SHP77 (cell line): ENCODE measurements around the gene THAP10.
"Not testable (repeated sequence)": the region's sequence is repeated elsewhere in the genome, so short reads cannot be mapped to it uniquely, and the experiment has no call there.

Experiments used
- DNase-seq, 2 experiments: peaks; one replicate each; lab custom pipeline; 2025; lab: John Stamatoyannopoulos, UW

Gene THAP10

DNA sequence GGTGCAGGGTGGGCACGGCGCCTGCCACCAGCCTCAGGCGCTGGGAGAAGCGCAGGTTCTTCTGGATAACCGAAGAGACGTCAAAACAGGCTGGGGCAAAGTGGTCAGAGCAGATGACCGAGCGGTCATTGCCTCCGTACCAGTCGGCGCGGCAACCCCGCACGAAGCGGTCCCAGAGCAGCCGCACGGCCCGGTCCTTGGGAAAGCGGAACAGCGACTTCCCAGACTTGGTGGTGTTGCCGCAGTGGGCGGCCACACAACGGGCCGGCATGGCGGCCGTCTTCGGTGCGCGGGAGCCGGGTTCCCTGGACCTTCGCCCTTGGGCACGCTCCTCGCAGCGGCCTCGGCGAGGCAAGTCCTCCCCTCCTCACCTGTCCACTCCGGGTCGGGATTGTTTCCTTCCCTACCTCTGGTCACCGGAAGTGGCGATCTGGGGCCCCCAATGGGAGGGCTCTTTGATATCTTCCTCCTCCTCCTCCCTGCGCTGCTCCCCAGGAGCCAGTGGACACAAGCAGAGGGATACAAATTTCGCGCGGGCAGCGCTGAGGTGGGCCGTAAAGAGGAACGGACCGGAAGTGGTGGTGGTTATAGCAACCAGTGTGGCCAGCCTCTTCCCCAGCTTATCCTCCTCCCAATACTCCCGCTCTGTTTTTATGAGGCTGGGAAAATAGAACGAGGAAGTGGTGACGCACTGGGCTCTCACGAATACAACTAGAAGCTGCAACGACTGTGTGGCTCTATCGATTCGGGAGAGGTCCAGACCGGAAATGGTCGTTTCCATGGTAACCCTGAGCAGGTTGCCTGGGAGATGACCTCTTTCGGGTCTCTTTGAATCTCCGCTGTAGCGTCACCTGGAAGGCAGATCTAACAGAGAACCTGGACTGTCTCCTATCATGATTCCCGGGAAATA, at the start of gene THAP10, which contains the start of gene LRRC49:
THAP10 (minus strand) TSS at position 432 of the 910 bp plus-strand sequence; CDS start at position 271, 161 bp downstream.
LRRC49 (plus strand) TSS at position 825 of the 910 bp plus-strand sequence; CDS start at position 894, 69 bp downstream.
- peak; percentile 92 to 94 for DNase-seq

DNA sequence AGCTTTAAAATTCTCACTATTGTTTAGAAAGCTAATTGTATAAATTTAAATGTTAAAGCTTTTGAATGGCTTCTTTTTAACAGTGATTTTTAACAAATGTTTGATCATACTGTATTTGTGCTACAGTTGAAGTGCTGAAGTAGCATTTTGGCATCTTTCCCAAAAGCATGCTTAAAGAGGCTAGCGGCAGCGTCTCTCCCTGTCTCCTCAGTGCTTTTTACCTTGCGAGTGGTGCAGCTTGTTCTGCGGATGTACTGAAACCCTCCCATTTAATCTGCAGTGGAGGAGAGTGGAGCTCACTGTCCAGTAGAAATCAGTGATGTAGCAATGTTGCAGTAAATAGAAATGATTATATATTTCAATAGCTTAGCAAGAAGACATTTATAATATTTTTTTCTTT, 44.1 kb upstream of the THAP10 start:
- DNase-seq: peak; percentile 40 to 49

DNA sequence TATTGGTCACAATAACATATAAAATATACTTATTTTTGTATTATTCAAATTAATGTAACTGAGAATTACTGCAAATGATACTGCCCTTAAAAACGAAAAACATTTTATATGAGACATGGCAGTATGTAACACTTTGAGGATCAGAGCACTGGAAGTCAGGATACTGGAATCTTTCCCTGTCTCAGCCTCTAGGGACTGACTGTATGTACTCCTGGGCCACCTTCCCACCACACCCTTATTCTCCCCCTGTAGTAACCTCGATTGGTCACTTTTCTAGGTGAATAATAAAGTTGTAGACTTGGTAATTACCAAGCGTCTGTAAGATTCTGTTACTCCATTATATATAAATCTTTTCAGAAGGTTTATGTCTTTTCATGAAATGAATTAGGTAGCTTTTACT, 43.4 kb upstream of the THAP10 start:
- DNase-seq: no peak

DNA sequence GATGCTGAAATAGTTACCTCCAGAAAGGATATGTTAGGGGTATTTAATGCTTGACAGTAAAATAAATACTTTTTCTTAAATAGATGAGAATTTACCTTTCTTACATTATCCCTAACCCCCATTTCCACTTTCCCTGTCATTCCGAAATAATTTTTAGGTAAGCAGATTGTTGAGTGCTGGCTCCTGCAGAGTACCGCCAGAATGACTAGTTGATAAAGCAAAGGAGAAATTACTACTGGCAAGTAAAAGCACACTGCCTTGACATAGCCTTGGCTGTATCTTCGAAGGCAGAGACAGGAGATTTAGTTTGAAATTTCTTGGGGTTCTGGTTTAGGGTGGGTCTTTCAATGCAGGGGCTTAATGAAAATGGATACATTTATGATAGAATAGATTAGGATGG, 41.2 kb upstream of the THAP10 start:
- no peak for DNase-seq

DNA sequence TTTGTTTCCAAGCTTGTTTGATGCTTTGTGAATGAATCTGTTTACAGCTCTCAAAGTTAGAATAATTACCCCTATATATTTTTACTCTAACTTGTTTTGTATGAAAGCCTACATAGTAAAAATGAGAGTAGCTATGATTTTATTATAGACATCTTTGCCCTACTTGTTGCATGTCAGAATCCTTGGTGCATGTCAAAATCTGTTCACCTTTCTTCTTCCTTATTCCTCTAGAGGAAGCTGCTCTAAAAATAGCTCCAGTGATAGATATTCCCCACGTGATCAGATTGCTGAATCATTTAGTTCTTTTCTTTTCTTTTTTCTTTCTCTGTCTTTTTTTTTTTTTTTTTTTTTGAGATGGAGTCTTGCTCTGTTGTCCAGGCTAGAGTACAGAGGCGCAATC, 40.2 kb upstream of the THAP10 start:
- no peak for DNase-seq

DNA sequence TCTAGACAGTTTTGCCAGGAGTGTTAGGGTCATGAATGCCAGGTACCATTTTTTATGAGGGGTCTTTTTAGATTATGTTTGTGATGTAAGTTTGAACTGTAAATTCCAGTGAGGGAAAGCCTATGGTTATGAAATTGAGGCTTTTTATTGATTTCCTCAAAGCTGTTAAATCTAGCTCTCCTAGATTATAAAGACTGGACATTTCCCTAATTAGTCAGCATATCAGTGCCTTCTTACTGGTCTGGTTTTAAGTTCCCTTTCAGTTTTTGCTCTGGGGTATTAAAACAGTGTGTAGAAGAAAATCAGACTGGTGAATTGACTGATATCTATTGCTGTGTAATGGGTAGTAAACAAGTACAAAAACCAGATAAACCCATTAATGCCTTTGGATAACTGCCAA, 39.6 kb upstream of the THAP10 start:
- no peak for DNase-seq

DNA sequence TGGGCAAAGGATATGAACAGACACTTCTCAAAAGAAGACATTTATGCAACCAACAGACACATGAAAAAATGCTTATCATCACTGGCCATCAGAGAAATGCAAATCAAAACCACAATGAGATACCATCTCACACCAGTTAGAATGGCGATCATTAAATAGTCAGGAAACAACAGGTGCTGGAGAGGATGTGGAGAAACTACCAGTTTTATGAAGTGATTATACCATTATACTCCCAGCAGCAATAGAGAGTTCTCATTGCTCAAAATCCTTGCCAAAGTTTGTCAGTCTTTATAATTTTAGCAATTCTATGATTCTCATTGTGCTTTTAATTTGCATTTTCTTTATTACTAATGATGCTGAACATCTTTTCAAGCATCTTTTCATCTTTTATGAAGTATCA, 34.7 kb upstream of the THAP10 start:
- not testable (repeated sequence) for DNase-seq

DNA sequence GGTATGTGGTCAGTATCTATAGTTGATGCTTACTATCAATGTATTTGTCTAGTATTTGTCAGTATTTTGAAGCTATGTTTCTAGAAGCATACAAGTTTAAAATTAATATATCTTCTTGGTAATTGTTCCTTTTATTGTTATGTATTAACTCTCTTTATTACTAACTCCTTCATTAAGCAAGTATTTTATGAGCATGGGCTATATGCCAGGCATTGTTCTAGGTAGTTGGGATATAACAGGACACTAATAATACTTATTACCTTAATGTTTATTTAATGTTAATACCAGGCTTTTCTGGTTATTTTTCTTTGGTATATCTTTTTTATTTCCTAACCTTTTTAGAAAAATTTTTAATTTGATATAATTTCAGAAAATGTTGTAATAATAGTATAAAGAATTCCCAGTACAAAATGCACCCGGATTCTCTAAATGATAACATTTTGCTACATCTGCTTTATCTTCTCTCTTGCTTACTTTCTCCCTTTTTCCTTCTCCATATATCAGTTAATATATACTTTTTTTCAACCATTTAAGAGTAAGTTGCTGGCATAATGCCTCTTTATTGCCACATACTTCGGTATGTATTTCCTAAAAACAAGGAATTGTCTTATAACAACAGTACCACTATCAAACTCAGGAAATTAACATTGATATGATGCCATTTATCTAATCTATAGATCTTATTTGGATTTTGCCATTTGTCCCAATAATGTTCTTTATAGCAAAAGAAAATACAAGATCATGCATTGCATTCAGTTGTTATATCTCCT, 31.3 kb upstream of the THAP10 start:
- no peak for DNase-seq

DNA sequence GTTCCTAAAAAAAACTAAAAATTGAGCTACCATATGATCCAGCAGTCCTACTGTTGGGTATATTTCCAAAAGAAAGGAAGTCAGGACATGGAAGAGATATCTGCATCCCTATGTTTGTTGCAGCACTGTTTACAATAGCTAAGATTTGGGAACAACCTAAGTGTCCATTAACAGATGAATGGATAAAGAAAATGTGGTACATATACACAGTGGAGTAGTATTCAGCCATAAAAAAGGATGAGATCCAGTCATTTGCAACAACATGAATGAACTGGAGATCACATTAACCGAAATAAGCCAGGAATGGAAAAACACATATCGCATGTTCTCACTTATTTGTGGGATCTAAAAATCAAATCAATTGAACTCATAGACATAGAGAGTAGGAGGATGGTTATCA, 29.9 kb upstream of the THAP10 start:
- no peak for DNase-seq

DNA sequence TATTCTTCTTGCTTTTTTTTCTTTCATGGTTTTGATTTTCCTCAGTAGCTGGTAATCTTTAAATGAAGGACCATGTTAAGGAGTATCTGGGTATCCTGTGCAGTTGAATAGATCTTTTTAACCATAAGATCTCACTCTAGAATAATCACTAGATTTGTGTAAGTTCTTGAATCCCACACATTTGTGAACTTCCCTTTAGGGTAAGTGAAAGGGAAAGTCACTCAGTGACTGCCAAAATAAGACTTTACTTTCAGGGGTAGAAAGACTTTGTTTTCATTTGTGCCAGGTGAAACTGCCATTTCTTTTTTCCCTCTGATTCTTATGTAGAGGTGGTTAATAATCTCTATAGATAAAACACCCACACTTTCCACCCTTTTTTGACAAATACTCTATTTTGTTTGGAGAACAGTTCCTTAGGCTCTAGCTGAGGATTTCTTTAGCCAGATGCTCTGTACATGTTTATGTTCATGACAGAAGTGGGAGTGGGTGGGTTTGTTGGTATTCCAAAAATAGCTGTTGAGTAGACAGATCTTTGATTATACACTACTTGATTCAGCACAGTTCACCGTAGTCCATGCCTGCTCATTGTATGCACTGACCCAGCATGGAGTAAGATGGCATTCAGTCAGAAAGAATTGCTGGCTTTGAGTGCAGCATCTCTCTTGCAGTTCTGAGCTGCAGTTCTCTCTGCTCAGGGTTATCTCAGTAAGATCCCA, 28.9 kb upstream of the THAP10 start:
- no peak for DNase-seq

DNA sequence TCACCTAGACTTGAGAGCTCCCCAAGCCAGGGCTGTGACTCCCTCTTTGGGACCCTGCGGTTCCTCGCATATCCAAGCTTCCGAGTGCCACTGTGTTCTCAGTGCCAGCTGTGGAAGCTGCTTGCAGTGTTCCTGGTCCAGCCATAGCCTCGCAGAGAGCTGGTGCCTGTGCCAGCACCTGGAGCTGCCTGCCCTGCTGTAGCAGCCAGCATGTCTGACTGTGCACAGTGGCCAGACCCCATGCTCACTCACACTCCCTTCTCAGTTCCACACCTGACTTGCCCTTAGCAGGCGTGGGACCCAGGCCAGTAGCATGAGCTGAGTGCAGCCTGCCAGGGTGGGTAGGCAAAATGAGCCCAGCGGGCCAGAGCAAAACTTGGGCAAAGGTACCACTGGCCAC, 25.7 kb upstream of the THAP10 start:
- no peak for DNase-seq

DNA sequence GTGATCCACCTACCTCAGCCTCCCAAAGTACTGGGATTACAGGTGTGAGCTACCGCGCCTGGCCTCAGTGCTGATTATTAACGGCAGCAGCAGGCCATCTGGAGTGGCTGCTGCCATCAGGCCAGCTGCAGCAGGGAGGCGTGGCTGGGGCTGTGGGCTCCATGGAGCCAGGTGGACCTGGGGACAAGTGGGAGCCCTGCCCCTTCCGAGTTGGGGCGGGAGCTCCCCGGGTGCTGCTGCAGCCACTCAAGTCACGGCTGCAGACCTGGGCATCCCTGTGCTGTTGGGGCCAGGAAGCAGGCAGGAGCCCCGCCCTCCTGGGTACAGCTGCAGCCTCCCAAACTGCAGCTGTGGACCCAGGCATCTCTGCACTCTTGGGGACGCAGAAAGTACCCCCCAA, 24.3 kb upstream of the THAP10 start:
- DNase-seq: no peak

DNA sequence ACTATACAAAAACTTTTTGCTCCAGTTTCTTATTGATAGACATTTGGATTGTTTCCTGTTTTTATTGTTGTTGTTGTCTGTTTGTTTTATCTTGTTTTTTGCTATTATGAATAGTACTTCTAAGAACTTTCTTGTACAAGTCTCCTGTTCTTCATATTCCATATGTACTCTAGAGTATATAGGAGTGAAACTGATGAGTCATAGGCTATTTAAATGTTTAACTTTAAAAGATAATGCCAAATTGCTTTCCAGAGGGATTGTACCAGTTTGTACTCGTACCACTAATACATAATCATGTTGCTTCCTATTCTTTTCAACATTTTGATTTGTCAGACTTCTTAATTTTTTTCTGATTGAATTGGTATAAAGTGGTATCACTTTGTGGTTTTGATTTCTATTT, 20.0 kb upstream of the THAP10 start:
- no peak for DNase-seq

DNA sequence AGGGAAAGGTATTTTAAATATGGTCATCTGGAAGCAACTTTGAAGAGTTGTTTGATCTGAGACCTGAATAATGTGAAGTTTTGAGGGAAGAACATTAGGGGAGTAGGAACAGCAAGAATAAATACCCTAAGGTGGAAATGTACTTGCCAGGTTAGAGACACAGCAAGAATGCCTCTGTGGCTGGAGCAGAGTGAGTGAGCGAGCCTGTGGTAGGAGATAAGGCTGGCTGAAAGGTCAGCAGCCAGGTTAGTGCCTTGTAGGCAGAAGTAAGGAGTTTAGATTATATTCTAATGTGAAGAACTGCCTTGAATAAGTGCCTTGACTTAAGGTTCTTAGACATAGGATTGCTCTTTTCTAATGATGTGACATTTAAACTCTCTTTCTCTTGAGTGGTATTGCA, 18.7 kb upstream of the THAP10 start:
- DNase-seq: no peak

DNA sequence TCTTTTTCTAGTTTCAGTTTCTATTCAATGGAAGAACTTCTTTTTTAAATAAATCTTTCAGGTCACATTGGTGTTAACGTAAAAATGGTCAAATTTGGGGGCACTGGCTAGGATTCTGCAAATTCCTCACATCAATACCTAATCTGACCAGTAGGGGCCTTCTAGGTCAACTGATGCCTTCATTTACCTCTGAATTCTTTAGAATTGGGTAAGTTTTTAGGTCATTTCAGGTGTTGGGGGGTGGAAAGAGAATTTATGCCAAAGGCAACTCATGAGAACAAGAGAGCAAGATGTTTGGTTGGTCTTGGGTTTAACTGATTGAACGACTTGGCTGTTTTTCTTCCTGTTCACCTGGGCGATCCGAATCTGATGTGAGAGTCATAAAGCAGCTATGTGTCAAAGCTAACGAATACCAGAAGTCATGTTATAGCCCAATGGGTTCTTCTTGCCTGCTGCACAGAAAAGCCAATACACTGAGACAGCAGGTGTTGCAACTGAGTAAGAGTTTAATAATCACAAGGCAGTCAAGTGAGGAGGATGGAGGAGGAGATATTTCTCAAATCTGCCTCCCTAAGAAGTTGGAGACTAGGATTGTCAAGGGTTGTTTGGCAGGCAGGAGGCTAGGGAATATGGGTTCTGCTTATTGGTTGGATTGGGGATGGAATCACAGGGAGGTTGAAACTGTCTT, 15.7 kb upstream of the THAP10 start:
- DNase-seq: no peak

DNA sequence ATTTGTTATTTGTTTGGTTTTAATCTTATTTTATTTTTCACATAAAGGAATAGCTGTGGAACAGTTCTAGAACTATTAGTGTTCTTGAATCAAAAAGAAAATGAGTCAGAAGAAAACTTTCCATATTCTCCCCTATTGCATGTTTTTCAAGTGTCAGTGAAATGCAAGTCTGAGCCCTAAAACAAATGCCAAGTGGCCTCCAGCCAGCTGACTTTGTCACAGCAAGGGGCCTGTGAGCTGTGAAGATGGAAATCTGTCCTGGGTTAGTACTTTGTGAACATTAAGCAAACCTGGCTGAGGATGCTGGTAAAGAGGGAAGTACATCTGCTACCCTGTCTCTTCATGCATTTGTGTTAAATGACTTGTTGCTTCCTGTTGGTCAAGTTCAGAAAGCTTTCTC, 14.6 kb upstream of the THAP10 start:
- DNase-seq: no peak

DNA sequence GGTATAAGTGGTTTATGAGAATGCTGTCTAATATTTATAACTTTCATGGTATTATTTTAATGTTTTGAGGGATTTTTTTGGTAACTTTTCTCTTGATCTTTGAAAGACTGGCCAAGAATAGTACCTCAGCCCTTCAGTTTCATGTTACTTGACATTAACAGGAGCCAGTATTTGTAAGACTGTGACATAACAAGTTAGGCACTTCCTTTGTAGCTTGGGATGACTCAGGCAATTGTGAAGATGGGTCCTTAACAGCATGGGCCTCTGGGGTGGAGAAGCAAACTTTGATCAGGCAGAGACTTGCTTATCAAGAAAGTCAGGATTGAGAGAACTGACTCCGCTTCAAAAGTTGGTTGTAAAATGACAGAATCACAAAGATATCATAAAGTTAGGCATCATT, 9.9 kb upstream of the THAP10 start:
- DNase-seq: no peak

DNA sequence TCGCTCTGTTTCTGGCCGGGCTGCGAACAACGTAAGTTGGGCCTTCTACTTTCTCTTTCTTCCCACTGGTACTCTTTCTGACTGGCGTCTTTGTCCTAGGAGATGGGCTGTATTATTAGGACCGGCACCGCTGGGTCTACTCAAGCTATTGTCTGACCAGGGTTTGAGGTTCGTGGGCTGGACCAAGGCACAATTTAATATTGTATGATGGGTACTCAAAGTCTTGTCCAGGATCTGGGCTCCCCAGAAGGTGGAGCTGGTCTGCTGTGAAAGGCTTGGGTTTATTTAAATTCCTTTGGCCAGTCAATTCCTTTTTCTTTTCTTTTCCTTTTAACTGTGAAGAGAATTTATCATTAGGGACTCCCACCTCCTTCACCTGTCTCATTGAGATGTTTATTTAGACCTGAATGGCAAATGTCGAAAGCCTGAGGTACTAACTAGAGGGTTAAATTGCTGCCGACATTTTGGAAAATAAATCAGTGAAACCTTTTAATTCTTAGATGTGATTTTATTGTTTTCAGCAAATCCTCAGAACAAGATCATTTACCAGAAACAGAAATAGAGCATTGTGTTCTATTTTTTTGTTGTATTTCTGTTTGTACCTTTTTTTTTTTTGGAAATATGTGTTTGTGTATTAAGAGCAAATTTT, 803 bp upstream of the THAP10 start:
- peak in 1 of 2 experiments; percentile 54 for DNase-seq

DNA sequence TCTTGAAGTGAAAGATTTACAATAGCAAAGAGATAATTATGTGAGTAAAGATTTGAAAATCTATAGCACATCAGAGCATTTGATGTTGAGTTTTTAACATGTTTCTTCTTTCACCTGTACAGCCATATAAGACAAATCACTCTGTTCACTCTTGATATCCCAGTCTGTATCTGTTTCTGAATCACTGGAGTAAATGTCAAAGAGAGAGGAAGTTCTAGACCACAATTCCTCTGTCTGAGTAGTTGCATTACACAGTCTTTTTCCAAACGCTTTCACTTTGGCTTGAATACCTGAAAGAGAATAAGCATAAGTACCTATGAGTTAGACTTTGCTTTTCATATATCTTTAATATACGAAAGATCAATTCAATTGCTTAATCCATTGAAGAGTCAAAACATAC, 9.9 kb downstream of the THAP10 start:
- DNase-seq: no peak

DNA sequence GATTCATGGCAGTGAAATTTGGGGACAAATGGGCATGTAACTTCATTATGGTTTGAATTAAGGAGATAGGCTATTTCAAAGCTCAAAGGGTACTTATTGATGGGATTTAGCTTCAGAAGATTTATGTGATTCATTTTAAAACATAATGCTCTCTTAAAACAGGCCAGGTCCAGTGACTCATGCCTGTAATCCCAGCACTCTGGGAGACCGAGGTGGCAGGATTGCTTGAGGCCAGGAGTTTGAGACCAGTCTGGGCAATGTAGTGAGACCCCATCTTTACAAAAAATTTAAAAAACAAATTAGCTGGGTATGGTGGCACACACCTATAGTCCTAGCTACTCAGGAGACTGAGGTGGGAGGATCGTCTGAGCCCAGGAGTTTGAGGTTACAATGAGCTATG, 11.5 kb downstream of the THAP10 start:
- no peak for DNase-seq

DNA sequence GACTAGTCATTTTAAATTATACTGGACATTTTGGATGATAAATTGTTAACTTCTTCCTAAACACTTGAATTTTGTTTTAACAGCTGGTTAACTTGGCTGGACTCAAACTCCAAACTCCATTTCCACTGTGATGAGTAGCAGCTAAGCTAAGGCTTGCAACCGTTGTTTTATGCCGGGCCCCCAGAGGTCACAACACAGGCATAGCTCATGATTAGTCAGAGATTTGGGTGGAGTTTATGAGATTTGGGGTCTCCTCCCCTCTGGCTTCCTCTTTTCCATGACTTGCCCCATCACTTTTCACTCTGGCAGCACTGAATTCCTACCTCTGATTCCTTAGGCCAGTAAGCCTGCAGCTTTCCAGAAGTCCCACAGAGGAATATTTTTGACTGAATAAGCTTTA, 12.8 kb downstream of the THAP10 start:
- no peak for DNase-seq
